GM18508 (cell line): ENCODE results near the gene CDH26.
"Not testable (repeated sequence)": the region's sequence is repeated elsewhere in the genome, so short reads cannot be mapped to it uniquely, and the experiment has no call there.

Experiments
- ATAC-seq: cut with Tn5 transposase; IDR thresholded peaks from one replicate; pipeline ENCODE4 v1.9.1; 2021; ENCODE audit warnings: moderate number of reproducible peaks; ENCODE audit not compliant: insufficient read depth, unreplicated experiment

The CDH26 gene

DNA sequence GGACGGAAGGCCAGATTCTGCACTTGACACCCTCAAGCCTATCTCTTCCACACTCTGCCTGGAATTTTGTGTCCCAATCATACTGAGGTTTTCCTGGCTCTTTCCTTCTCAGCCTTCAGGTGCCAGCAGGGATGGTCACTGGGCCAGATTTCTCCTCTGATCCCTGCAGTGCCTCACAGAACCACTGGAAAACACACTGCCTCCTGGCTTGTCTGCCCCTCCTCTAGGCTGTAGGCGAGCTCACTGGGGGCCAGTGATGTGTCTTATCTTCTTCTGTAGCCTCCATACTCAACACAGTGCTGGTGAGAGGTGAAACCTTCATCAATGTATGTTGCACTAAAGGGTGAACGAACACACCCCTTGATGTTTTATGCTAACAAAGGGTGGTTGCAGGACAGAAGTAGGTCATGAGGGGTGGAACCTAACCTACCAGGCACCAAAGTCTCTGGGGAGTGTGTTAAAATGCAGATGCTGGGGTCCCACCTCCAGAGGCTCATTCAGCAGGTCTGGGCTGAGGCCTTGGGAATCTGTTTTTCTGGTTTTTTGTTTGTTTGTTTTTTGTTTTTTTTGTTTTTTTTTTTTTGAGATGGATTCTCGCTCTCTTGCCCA is 80.3 kb downstream of the CDH26 start:
- ATAC-seq = no peak

DNA sequence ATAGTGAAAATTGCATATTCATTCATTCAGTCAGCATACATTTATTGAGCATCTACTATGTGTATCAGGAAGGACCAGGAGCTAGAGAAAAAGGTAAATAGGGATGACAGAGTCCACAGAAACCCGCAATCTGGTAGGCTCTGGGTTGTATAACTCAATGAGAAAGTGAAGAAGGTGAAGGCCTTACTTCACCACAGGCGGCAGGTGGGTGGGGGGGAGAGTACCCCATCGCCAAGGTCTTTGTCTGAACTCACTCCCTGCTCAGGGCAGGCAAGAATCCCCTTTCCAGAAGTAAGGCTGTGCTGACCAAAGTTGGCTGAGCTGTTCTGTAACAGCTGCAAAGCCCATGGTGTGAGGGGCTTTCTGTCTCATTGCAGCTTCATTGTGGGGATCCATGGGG is 81.3 kb downstream of the CDH26 start:
- no peak for ATAC-seq

DNA sequence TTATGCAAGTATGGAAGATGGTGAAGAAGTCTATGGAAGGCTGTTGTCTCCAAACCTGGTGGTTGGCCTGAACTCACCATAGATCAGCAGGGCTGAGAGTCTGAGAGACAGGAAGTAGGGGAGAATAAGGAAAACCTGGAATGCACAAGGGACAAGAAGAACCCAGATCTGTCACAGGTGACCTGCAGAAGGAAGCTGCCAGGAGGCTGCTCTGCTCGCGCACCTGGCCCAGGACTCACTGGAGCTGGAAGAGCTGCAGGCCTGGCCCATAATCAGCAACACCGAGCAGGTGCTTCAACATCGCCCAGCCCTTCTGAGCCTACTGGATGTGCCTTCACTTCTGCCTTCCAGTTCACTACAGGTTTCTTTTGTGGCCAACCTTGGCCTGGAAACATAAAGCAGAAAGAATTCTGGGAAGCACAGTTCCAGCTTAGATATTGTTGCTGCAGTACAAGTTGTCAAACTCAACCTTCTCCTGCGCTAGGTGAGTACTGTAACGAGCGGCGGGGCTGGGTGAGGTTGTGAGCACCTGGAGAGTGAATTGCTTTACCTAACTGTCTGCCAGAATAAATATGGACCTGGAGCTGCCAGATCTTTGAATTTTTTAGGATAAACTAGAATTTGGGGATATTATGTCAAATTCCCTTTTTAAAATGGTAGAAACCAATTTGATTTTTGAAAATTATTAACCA is 82.4 kb downstream of the CDH26 start:
- ATAC-seq = no peak

DNA sequence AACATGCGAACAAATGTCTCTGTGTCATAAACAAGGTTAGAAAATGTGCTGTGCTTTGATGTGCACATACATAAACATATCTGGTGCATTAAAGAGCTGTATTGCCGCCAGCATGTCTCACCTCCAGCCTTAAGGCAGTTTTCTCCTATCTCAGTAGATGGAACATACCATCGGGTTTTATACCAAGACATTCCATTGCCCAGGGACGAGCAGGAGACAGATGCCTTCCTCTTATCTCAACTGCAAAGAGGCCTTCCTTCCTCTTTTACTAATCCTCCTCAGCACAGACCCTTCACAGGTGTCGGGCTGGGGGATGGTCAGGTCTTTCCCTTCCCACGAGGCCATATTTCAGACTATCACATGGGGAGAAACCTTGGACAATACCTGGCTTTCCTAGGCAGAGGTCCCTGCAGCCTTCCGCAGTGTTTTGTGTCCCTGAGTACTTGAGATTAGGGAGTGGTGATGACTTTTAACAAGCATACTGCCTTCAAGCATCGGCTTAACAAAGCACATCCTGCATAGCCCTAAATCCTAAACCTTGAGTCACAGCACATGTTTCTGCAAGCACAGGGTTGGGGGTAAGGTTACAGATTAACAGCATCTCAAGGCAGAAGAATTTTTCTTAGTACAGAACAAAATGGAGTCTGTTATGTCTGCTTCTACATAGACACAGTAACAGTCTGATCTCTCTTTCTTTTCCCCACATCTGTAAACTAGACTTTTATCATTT is 83.4 kb downstream of the CDH26 start:
- not testable (repeated sequence) for ATAC-seq

- no peak for ATAC-seq
These were observed 85.2 kb downstream of the CDH26 start for GRCh38 chr20:60043435-60043834.

DNA sequence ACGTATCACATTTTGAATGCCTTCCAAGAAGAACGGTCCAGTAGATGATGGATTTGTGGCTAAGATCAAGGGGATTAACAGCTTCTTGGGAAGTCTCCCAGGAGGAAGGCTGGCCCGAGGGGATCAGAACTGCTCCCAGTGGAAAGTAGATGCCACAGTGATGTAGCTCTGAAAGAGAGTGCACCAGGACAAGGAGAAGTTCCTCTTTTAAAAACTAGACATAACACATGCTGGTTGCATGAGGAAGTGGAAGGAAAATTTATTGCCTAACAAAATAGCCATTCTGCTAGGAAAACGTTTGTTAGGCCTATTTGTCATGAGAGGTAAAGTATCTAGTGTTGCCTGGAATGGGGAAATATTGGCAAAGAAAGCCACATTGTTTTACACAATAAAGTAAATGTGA is 87.8 kb downstream of the CDH26 start:
- ATAC-seq = no peak

GRCh38 chr20:60046436-60046835 is 88.2 kb downstream of the CDH26 start:
- ATAC-seq = no peak

DNA sequence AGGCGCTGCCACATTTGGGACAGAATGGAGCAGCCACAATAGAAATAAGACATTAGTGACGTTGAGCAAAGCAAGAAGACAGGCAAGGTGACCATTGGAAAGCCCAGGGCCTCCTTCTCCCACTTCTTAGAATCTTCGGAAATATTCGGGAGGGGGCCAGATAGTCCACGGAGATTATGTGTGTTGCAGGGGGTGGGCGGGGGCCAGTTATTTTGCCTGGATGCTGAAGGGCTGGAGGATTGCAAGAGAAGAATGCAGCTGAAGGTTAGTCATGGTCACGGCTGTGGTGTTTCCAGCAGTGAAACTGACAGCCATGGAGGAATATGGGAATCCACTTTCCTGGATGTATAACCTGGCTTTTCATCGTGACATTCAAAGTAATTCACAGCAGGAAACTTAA is 88.6 kb downstream of the CDH26 start:
- ATAC-seq = no peak

GRCh38 chr20:60048634-60049521 is 90.7 kb downstream of the CDH26 start:
- ATAC-seq = no peak

- no peak for ATAC-seq
These were observed 91.4 kb downstream of the CDH26 start for GRCh38 chr20:60049601-60050000.

DNA sequence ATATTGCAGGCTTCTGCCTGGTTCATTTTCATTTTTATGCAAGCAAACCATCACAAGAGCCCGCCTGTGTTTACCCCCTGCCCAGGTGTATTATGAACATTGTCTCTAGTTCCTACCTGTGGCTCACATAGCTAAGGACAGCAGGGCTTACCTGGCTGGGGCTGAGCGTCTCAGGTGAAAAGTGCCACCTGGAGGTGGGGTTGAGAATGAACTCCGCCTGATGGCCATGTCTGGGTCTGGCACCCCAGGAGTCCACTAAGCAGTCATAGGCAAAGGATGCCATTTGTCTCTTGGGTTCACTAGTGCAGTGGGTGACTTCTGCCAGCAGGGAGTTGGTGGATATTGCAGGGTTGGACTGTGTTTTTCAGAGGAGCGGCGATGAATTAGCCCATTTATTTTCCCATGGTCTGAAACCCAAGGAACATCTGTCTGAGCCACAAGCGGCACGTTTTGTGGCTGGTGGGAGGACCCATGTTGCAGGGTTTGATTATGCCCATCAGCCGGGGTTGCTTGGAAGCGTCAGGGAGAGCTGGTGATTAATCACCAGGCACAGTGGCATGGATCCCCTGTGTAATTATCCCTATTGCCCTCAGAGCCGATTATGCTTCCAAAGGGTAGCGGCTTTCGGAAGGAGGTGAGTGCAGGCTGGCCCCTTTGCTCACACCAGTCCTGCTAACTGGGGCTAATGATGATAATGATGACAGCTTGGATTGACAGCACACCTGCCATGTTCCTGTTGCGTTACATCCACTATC is 92.1 kb downstream of the CDH26 start:
- no peak for ATAC-seq

DNA sequence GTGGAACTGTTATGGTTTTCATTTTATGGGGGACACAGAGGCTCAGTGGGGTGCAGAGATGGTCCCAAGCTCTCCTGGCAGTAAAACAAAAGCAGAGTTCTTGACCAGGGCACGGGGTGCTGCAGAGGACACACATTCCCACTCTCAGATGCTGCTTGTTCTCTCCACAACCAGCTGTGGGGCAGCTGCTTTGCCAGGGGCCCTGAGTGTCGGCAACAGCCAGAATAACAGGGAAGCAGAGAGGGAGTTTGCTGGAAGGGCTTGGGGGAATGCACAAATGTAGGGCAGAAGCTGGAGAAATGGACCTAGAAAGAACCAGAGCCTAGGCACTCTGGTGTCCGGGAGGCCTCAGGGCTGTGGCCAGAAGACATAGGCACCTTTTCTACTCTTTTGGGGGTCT is 93.7 kb downstream of the CDH26 start:
- ATAC-seq = no peak

- no peak for ATAC-seq
These were observed 94.1 kb downstream of the CDH26 start for GRCh38 chr20:60052322-60052721.

GRCh38 chr20:60053125-60053817 is 95.0 kb downstream of the CDH26 start:
- no peak for ATAC-seq

GRCh38 chr20:60053818-60054190 is 95.6 kb downstream of the CDH26 start:
- ATAC-seq = no peak

DNA sequence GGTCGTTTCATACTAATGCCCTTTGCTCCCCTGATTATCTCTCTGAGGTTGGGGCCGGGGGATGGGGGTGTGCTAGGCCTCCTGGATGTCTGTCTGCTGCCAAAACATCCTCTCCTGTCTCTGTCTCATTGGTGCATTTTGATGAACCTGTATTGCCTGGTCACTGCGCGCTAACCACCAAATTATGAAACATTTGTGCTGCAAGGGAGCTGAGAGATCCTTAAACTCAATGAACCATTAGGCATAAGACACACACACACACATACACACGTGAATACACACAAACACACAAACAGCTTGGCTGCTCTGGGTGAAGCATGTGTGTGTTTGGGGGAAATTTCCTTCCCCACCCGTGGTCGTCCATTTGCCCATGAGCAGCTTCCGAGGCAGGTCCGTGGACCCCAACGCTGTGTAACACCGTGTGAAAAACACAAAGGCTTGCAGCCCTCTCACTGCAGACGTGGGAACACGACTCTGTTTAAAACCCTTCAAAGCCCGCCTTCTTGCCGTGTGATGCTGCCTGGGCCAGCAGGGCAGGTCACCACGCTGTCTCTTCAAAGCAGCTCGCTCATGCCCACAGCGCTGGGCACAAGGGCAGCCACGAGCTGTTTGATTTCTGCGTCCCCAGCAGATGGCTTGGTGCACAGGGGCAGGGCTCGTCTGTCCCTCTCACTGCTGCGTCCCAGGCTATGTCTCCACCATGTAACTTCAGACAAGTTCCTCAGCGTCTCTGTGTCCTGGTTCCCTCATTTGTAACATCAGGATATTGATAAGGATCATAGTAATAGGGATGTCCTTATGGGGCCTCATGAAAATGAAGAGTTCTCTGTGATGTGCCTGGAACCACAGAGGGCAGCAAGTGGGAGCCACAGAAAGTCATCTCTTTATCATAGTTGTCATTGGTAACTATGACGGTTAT is 96.8 kb downstream of the CDH26 start:
- ATAC-seq = no peak

DNA sequence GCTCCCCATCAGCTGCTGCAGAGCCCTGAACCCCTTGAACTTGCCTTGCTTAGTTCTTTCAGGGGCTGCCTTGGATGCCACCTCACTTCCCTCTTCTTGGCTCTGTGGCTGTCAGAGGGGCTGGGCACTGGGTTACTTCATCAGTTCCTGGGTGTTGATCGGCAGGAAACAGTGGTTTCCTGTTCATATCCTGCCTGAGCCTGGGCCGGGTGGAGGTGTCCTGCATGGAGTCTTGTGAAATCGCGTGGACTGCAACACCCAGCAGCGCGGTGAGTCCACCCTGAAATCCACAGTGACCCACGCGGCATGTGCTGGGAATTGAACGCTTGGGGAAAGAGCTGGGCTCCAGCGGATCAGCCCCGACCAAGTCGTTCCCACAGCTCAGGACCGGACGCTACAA is 97.5 kb downstream of the CDH26 start:
- ATAC-seq = no peak

DNA sequence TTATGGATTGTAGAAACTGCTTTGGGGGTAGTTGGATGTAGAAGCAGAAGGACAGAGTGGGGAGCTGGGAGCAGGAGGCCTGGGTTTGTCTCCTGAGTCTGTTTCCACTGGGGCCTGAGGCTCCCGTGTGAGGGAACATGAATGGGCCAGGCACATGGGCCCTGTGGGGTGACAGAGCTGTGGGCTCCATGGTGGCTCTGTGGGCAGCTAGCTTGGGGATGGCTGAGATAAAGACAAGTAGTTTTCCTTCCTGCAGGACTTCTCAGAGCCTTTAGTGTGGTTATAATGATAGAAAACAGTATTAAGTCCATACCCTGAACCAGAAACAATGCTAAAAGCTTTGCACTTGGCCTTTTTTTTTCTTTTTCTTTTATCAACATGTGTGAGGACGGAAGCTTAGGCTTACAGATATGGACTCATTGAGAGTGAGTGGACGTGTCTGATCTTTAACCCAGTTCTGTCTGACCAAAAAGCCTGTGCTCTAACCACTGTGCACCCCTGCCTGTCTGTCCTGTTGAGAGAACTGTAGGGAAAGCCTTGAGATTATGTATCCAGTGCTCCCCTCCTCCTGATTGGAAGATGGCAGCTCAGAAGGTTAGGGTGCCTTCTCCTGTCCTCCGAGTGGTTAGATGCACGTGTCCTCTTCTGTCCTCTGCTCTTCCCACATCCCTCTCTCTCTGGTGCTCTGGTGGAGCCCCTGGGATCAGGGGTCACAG is 98.3 kb downstream of the CDH26 start:
- no peak for ATAC-seq
